GM12873 (cell line): Measurements from ENCODE around the gene RAI14.

ENCODE experiments used
- CTCF ChIP-seq: IDR thresholded peaks from 2 replicates; pipeline ENCODE4 v1.5.1; 2012; ENCODE audit warnings: low read depth, mild to moderate bottlenecking, moderate library complexity, low read length, control low read depth; ENCODE audit not compliant: insufficient read depth; ENCODE audit errors: missing control alignments

RAI14 gene

GRCh38 chr5:34656700-34657273 lies 659 bp downstream of the RAI14 start:
- TF ChIP-seq CTCF = no peak

- TF ChIP-seq CTCF = no peak
Measured at GRCh38 chr5:34657274-34657921, 1.3 kb downstream of the RAI14 start.

GRCh38 chr5:34657988-34658387 lies 1.9 kb downstream of the RAI14 start:
- TF ChIP-seq CTCF = no peak

GRCh38 chr5:34659168-34659567 lies 3.0 kb downstream of the RAI14 start:
- TF ChIP-seq CTCF = no peak

- no peak for TF ChIP-seq CTCF
Measured at GRCh38 chr5:34660444-34660843, 4.3 kb downstream of the RAI14 start.

- TF ChIP-seq CTCF = no peak
Measured at GRCh38 chr5:34663771-34664496, 7.8 kb downstream of the RAI14 start.

GRCh38 chr5:34666392-34667080 lies 10.4 kb downstream of the RAI14 start:
- no peak for TF ChIP-seq CTCF
